Skin of body (tissue), 2 donors: ENCODE measurements around the gene DUS3L. TPM values are rescaled to one million over a fixed set of nuclear protein-coding genes. Genes with fewer than 3 reads are reported as not detected.
"Not testable (repeated sequence)": the region's sequence is repeated elsewhere in the genome, so short reads cannot be mapped to it uniquely, and the experiment has no call there.

Source experiments
- DNase-seq: peaks from one replicate; lab custom pipeline; 2025; lab: John Stamatoyannopoulos, UW
- total RNA-seq: library from RNA; depleted of rRNA; stranded (reverse); fragments of >200 nt; gene quantifications from one replicate; pipeline ENCODE4 v1.2.3, GENCODE V29; 2014

Gene DUS3L
- total RNA-seq, 1 donor from 2014 or later, result 16.7 TPM

GRCh38 chr19:5800361-5801270 lies 9.7 kb upstream of the DUS3L start:
- DNase-seq, result no peak

GRCh38 chr19:5799247-5800241 lies 8.6 kb upstream of the DUS3L start:
- DNase-seq, result no peak

DNA sequence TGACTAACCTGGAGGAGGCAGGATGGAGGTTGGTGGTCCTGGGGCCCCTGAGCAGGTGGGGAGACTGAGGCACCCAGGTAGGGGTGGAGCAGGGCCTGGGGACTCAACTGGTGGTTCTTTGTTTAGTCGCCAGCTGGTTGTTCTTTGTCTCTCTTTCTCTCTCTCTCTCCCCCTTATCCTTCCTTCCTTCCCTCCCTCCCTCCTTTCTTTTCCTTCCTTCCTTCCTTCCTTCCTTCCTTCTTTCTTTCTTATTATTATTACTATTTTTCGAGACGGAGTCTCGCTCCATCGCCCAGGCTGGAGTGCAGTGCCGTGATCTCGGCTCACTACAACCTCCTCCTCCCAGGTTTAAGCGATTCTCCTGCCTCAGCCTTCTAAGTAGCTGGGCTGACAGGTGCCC lies 7.3 kb upstream of the DUS3L start:
- no peak for DNase-seq

GRCh38 chr19:5795382-5795919 lies 4.5 kb upstream of the DUS3L start:
- no peak for DNase-seq

GRCh38 chr19:5793188-5793587 lies 2.2 kb upstream of the DUS3L start:
- DNase-seq, result no peak

- DNase-seq, result no peak
Observed at GRCh38 chr19:5792224-5792623, 1.3 kb upstream of the DUS3L start.

GRCh38 chr19:5789886-5790558 lies 941 bp downstream of the DUS3L start:
- DNase-seq, result no peak

DNA sequence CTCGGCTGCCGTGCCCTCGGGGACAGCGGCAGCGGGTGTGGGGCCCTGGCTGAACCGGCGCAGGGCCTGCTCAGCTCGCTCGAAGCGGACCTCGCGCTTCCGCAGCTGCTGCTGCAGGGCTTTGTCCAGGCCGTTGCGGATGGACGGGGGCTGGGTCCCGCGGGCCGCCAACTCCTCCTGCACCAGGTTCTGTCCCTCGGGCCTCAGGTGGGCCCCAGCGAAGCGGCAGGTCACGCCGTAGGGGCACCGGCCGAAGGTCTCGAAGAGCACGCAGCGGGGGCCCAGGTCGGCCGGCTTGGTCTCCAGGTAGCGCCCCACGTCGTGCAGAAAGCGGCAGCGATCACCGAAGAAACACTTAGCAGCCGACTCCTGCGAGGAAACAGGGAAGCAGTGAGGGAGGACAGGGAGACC lies 1.6 kb downstream of the DUS3L start:
- DNase-seq, result no peak

DNA sequence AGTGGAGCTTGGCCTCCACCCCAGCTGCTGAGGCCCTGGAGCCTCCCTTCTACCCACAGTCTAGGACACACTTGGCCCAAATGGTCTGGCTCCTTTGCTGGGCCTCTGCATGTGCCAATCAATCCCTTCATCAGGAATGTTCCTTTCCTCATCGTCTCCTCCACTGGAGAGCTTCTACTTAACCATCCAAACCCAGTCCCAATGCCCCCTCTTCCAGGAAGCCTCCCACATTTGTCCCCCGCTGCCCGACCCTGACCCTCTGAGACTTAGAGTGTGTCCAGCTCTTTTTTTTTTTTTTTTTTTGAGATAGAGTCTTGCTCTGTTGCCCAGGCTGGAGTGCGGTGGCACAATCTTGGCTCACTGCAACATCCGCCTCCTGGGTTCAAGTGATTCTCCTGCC lies 2.5 kb downstream of the DUS3L start:
- DNase-seq, result no peak

- no peak for DNase-seq
Observed at GRCh38 chr19:5787409-5788182, 3.4 kb downstream of the DUS3L start.

DNA sequence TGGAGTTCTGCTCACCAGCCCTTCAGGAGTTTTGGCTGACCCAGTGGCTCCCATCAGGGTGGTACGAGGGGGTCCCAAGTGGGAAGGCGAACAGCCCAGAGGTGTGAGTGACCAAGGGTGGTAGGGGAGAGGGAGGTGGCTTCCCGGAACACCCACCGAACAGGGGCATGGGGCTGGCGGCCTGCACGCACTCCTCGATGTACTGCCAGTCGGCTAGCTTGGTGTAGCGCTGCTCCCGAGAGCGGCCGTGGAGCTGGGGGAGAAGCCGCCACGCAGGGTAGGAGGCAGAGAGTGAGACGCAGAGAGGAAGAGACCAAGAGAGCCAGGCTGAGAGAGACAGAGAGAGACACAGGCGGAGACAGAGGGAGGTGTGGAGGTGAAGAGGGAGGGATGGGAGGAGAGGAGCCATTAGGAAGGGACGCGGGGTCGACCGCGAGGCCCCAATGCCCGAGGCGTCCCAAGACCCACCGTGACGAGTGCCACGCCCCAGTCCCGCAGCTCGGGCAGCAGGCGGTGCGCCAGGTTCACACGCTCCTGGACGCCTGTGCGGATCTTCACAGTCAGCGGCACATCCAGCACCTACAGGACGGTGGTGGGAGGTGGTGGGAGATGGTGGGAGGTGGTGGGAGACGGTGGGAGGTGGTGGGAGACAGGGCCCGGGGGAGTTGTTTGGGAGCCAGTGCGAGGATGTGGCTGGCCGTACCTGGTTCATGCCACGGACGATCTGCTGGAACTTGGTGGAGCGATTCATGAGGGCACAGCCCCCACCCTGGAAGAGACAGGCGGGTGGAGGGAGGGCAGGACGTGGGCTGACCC lies 4.2 kb downstream of the DUS3L start:
- DNase-seq, result no peak

DNA sequence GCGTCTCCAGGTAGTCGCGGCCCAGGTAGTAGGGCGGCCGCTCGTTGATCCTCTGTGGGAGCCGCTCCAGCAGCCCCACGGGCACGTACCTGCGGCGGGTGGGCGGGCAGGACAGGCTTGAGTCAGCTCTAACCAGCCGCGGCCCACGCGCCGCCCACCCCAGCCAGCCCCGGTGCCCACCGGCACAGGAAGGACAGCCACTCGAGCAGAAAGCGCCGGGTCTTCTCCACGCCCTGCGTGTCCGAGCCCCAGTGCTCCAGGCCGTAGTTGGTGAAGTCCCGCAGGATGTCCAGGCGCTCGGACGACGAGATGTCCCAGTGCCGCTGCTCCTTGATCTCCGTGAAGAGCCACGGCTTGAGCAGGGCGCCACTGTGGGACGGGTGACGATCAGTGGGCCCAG lies 5.5 kb downstream of the DUS3L start:
- no peak for DNase-seq

GRCh38 chr19:5784581-5785147 lies 6.3 kb downstream of the DUS3L start, which contains the start of gene PRR22:
Gene PRR22 (minus strand): TSS chr19:5784746. CDS start chr19:5784660, 86 bp downstream.
- DNase-seq, result no peak

DNA sequence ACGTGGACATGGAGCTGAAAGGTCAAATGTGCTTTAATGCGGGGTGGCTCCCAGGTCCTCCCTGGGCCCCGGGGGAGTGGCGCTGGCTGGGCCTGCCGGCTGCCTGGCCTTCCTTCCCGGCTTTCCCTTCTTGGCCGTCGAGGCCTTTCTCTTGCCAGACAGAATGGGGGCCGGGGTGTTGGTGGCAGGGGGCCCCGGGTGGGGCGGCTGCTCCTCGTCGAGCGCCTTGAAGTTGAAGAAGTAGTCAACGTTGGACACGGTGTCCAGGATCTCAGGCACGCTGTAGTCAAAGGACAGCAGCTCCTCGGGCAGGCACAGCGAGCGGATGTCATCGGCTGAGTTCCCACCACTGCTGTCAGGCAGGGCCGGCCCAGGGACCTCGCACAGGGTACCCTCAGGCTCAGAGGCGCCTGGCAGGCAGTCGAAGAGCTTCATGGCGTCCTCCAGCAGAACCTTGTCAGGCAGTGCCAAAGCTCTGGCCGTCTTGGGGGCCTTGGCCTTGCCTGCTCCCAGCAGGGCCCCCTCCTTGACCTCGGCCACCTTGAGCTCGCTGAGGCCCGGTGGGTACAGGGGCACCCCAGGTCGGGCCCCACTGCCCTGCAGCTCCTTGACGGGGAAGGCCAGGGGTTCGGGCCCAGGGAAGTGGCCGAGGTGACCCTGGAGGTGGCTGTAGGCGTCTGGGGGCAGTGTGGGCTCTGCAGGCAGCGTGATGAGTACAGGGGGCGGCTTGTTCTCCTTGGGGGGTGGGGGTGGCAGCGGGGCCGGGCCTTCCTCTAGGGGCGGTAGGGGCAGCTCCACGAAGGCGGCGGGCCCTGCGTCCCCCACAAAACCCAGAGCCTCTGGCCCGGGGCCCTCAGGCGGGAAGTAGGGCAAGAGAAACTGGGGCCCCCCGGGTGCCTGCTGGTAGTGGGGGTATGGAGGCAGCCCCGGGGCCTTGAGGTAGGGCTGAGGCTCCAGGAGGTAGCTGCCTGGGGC lies 7.7 kb downstream of the DUS3L start:
- no peak for DNase-seq

GRCh38 chr19:5782322-5782721 lies 8.6 kb downstream of the DUS3L start:
- no peak for DNase-seq

- DNase-seq, result not testable (repeated sequence)
Observed at GRCh38 chr19:5780916-5781315, 10.0 kb downstream of the DUS3L start.

GRCh38 chr19:5778402-5778801 lies 12.6 kb downstream of the DUS3L start:
- DNase-seq, result peak; percentile 51
